Measurements from ENCODE around the gene ZBED1.

GRCh38 chrX:2507904-2508627 is 7.3 kb upstream of the ZBED1 start:
- TF ChIP-seq TAF1 (IDR thresholded peaks at IDR 0.05; ENCODE audit: low read depth) (no peak), POLR2AphosphoS5 (IDR thresholded peaks at IDR 0.05) (no peak), CTCF (IDR thresholded peaks at IDR 0.05; ENCODE audit: poor library complexity, severe bottlenecking) (no peak), SMC3 (conservative IDR thresholded peaks at IDR 0.05; ENCODE audit: poor library complexity) (no peak), EZH2 (IDR thresholded peaks at IDR 0.05; ENCODE audit: borderline replicate concordance, insufficient read depth, low read length, poor library complexity, severe bottlenecking) (no peak)

Measured in neural cell (in vitro differentiated cells).